Measurements from ENCODE around the gene NAV3. TPM values are rescaled to one million over a fixed set of nuclear protein-coding genes. Genes with fewer than 3 reads are reported as not detected.

NAV3 gene
- total and polyA plus RNA-seq, 9 donors: 10.5 to 63.9 (median 31.5) TPM

DNA sequence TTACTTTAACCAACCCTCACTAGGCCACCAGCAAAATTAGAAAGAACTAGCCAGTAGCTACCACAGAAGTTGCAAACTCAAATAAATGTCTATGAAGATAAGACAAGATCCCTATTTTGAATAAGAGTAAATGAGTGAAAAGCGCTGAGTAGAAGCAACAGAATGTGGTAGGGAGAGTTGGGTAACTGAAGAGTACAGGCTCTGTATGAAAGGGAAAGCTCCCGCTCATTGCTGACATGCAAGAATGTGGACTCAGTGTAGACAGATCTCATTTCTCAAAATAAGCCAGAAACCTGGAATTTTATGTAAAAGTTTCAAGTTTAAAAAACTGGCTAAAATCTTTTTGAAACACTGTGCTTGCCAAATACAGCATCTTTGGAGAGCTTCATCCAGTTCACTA, 63.9 kb downstream of the NAV3 start:
- H3K4me1 ChIP-seq (ENCODE audit: insufficient read depth): no peaks in the 10 kb centered on the region
- intact Hi-C loops (cut with DNase I): no loop called here
- no peaks in the 10 kb centered on the region for H3K27me3 ChIP-seq
- no peak overlapping the region for H3K4me3 ChIP-seq
- TF ChIP-seq POLR2A (IDR thresholded peaks at IDR 0.05): no peak
- TF ChIP-seq EP300 (IDR thresholded peaks at IDR 0.05): no peak
- TF ChIP-seq, protein P1, sequence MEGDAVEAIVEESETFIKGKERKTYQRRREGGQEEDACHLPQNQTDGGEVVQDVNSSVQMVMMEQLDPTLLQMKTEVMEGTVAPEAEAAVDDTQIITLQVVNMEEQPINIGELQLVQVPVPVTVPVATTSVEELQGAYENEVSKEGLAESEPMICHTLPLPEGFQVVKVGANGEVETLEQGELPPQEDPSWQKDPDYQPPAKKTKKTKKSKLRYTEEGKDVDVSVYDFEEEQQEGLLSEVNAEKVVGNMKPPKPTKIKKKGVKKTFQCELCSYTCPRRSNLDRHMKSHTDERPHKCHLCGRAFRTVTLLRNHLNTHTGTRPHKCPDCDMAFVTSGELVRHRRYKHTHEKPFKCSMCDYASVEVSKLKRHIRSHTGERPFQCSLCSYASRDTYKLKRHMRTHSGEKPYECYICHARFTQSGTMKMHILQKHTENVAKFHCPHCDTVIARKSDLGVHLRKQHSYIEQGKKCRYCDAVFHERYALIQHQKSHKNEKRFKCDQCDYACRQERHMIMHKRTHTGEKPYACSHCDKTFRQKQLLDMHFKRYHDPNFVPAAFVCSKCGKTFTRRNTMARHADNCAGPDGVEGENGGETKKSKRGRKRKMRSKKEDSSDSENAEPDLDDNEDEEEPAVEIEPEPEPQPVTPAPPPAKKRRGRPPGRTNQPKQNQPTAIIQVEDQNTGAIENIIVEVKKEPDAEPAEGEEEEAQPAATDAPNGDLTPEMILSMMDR (IDR thresholded peaks at IDR 0.05): no peak
- no peak overlapping the region for H3K27ac ChIP-seq
- no peaks in the 10 kb centered on the region for H3K9me3 ChIP-seq
- DNase-seq: no peak
- 95 to 98% (median 96%) methylated on average over 2 of the region's 2 CpGs for WGBS, 3 donors
- no peaks in the 10 kb centered on the region for H3K36me3 ChIP-seq

DNA sequence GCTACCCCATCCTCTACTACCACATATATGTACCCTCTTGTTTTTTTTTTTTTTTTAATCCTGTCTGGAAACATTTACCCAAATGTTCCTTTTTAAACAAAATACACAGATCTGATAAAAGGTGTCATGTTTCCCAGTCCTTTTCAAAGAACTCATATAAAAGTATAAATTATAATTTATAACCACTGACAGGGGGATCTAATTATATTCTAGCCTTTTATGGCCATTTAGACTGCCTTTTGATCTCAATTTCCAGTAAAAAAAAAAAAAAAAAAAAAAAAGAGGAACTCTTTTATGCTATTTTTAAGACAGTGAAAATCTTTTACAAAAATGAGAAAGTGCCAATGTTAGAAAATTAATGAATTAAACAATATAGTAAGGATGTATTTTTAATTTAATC, 65.0 kb downstream of the NAV3 start:
- no peaks in the 10 kb centered on the region for H3K4me1 ChIP-seq (ENCODE audit: insufficient read depth)
- no peaks in the 10 kb centered on the region for H3K27me3 ChIP-seq
- intact Hi-C loops (cut with DNase I): no loop called here
- no peak for TF ChIP-seq POLR2A (IDR thresholded peaks at IDR 0.05)
- TF ChIP-seq, protein P1 (IDR thresholded peaks at IDR 0.05): no peak
- no peaks in the 10 kb centered on the region for H3K9me3 ChIP-seq
- H3K4me3 ChIP-seq: no peak overlapping the region
- no peak overlapping the region for H3K27ac ChIP-seq
- no peak for DNase-seq
- no peaks in the 10 kb centered on the region for H3K36me3 ChIP-seq

DNA sequence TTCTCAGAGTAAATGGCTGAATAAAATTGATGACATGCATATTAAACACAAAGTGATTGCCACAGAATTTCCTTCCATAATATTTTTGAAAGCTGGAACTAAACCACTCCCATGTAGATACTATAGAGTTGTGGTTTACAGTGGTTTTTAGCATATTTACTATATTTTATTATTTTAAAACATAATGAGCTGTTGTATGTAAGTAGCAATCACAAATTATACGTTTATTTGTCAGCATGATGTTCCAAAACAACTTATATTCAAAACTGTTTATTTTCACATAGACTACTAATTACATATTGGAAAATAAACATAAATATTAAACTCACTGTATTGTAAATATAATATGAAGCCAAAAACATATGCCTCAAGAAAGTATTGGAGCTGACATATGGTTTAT, 77.2 kb downstream of the NAV3 start:
- 76 to 90% (median 81%) methylated on average over 1 of the region's 1 CpG for WGBS, 3 donors
- Histone ChIP-seq H3K4me1 (ENCODE audit: insufficient read depth) (no peaks in the 10 kb centered on the region), H3K27ac (no peak overlapping the region), H3K36me3 (no peaks in the 10 kb centered on the region), H3K27me3 (no peaks in the 10 kb centered on the region), H3K4me3 (no peak overlapping the region), H3K9me3 (no peaks in the 10 kb centered on the region)
- DNase-seq: no peak
- intact Hi-C loops (cut with DNase I): no loop called here
- TF ChIP-seq EP300 (IDR thresholded peaks at IDR 0.05) (no peak), POLR2A (IDR thresholded peaks at IDR 0.05) (no peak)
- TF ChIP-seq, protein P1 (IDR thresholded peaks at IDR 0.05): no peak

DNA sequence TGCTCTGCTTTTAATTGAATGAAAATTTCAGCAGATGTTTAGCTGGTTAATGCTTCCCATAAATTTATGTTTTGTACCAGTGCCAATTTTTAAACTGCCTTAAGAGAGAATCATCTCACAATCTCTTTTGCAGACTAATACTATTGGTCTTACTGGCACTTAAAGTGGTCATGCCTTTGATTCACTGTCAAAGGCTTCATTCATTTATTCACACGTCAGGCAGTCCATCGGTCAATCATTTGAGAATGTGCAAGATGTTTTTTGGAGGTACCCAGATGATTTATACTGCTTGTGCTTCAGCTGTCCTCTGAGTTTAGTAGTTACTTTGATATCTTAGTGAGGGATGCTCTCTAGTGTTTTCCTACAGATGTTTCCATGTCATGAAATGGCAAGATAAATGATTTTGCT, 83.4 kb downstream of the NAV3 start:
- TF ChIP-seq, protein P1 (IDR thresholded peaks at IDR 0.05): no peak
- TF ChIP-seq POLR2A (IDR thresholded peaks at IDR 0.05) (no peak), EP300 (IDR thresholded peaks at IDR 0.05) (no peak)
- no peaks in the 10 kb centered on the region for H3K27me3 ChIP-seq
- H3K4me3 ChIP-seq: no peak overlapping the region
- 45 to 79% (median 68%) methylated on average over 2 of the region's 2 CpGs for WGBS, 3 donors
- H3K4me1 ChIP-seq (ENCODE audit: insufficient read depth): peaks cover 3% of the 10 kb centered on the region
- no peak overlapping the region for H3K27ac ChIP-seq
- H3K9me3 ChIP-seq: no peaks in the 10 kb centered on the region
- no peaks in the 10 kb centered on the region for H3K36me3 ChIP-seq
- intact Hi-C loops (cut with DNase I): no loop called here
- DNase-seq: no peak
